Prostate gland (tissue), 2 donors: ENCODE results near the gene ME3.

Source experiments
- POLR2A ChIP-seq: fragments of 450-650 bp; IDR thresholded peaks from one replicate; pipeline ENCODE4 v1.6.1; 2016; ENCODE audit warnings: antibody characterized with exemption, mild to moderate bottlenecking
- POLR2AphosphoS5 ChIP-seq: sonication (generic); formaldehyde crosslinking; IDR thresholded peaks from one replicate; pipeline ENCODE4 v1.6.1; 2017; ENCODE audit warnings: antibody characterized with exemption
- TF ChIP-seq, protein P1 (sequence below), 4 experiments: fragments of 200-600 bp in 2 of 4; fragments of 450-650 bp in 2 of 4; sonication (generic) in 2 of 4; IDR thresholded peaks; 1 replicate in 3 of 4; 2 replicates in 1 of 4; pipeline ENCODE4 v1.5.1; 2016 to 2019; ENCODE audit warnings: antibody characterized with exemption in 4 of 4, mild to moderate bottlenecking in 2 of 4, moderate library complexity in 2 of 4

DNA sequence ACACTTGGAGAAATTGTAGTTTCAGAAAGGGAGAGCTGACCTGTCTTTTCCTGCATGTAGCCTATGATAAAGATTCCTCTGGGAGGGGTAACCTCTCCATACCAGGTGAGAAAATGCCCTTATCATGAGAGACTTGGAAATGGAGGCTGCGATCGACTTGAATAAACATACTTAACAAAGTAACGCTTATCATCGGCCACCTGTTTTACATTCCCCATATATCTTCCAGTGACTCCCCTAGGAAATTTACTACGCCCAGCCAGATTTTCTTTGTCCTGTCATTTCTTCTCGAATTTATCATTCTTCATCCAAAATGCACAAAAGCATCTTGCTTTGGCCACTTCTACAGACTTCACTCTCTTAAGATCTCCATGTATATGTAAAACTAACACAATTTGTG is 154.2 kb downstream of the ME3 start:
- TF ChIP-seq, protein P1, sequence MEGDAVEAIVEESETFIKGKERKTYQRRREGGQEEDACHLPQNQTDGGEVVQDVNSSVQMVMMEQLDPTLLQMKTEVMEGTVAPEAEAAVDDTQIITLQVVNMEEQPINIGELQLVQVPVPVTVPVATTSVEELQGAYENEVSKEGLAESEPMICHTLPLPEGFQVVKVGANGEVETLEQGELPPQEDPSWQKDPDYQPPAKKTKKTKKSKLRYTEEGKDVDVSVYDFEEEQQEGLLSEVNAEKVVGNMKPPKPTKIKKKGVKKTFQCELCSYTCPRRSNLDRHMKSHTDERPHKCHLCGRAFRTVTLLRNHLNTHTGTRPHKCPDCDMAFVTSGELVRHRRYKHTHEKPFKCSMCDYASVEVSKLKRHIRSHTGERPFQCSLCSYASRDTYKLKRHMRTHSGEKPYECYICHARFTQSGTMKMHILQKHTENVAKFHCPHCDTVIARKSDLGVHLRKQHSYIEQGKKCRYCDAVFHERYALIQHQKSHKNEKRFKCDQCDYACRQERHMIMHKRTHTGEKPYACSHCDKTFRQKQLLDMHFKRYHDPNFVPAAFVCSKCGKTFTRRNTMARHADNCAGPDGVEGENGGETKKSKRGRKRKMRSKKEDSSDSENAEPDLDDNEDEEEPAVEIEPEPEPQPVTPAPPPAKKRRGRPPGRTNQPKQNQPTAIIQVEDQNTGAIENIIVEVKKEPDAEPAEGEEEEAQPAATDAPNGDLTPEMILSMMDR (IDR thresholded peaks at IDR 0.05), result no peak
- TF ChIP-seq POLR2AphosphoS5, result no peak
- TF ChIP-seq POLR2A, result no peak
